Medulla oblongata (tissue), 1 donor: ENCODE measurements around the gene PDE8A.
"Not testable (repeated sequence)": the region's sequence is repeated elsewhere in the genome, so short reads cannot be mapped to it uniquely, and the experiment has no call there.

Source experiments
- DNase-seq: peaks from one replicate; pipeline ENCODE4 v3.0.0-alpha.2; 2015; ENCODE audit errors: extremely low spot score

PDE8A gene

GRCh38 chr15:85010071-85010385 is 28.4 kb downstream of the PDE8A start:
- DNase-seq: no peak

- DNase-seq: no peak
Observed at GRCh38 chr15:85010386-85011159, 28.9 kb downstream of the PDE8A start.

GRCh38 chr15:85011160-85011571 is 29.5 kb downstream of the PDE8A start:
- no peak for DNase-seq

GRCh38 chr15:85011724-85012123 is 30.1 kb downstream of the PDE8A start:
- not testable (repeated sequence) for DNase-seq

- DNase-seq: no peak
Observed at GRCh38 chr15:85013785-85014184, 32.1 kb downstream of the PDE8A start.

GRCh38 chr15:85014932-85015331 is 33.3 kb downstream of the PDE8A start:
- no peak for DNase-seq

GRCh38 chr15:85016275-85016674 is 34.6 kb downstream of the PDE8A start:
- no peak for DNase-seq

- no peak for DNase-seq
Observed at GRCh38 chr15:85019815-85020590, 38.3 kb downstream of the PDE8A start.

- DNase-seq: no peak
Observed at GRCh38 chr15:85021409-85021808, 39.8 kb downstream of the PDE8A start.

GRCh38 chr15:85022860-85023403 is 41.3 kb downstream of the PDE8A start:
- DNase-seq: no peak

GRCh38 chr15:85024003-85024402 is 42.3 kb downstream of the PDE8A start:
- no peak for DNase-seq

GRCh38 chr15:85024509-85025336 is 43.1 kb downstream of the PDE8A start:
- DNase-seq: peak; percentile 76

GRCh38 chr15:85025516-85026251 is 44.0 kb downstream of the PDE8A start:
- DNase-seq: no peak

- no peak for DNase-seq
Observed at GRCh38 chr15:85026304-85027032, 44.8 kb downstream of the PDE8A start.

GRCh38 chr15:85027033-85027380 is 45.4 kb downstream of the PDE8A start:
- DNase-seq: peak; percentile 60

- no peak for DNase-seq
Observed at GRCh38 chr15:85027421-85027820, 45.8 kb downstream of the PDE8A start.

- no peak for DNase-seq
Observed at GRCh38 chr15:85028416-85028815, 46.8 kb downstream of the PDE8A start.

GRCh38 chr15:85029221-85029620 is 47.6 kb downstream of the PDE8A start:
- no peak for DNase-seq

- DNase-seq: no peak
Observed at GRCh38 chr15:85030301-85030929, 48.8 kb downstream of the PDE8A start.
